Uterus (tissue), 4 donors: ENCODE results near the gene KNG1. TPM values are rescaled to one million over a fixed set of nuclear protein-coding genes. Genes with fewer than 3 reads are reported as not detected.

ENCODE experiments used
- DNase-seq, 2 donors: peaks; one replicate each; pipeline ENCODE4 v3.0.0-alpha.2; 2019 to 2020
- H3K27ac ChIP-seq, 2 donors: fragments of 200-600 bp; sonication (generic); 1 replicate in 1 of 2; 2 replicates in 1 of 2; pipeline ENCODE4 v1.5.1; 2016 to 2018
- H3K27me3 ChIP-seq, 2 donors: fragments of 200-600 bp; sonication (generic); one replicate each; pipeline ENCODE4 v1.5.1; 2018 to 2019; ENCODE audit warnings: control low read depth in 1 of 2
- H3K36me3 ChIP-seq, 2 donors: fragments of 200-600 bp; sonication (generic); one replicate each; pipeline ENCODE4 v1.5.1; 2019; ENCODE audit warnings: control low read depth in 1 of 2
- H3K4me1 ChIP-seq, 2 donors: fragments of 200-600 bp; sonication (generic); one replicate each; pipeline ENCODE4 v1.5.1; 2018 to 2019; ENCODE audit warnings: control low read depth in 1 of 2
- H3K4me3 ChIP-seq, 2 donors: fragments of 200-600 bp; sonication (generic); 1 replicate in 1 of 2; 2 replicates in 1 of 2; pipeline ENCODE4 v1.5.1; 2018 to 2019; ENCODE audit warnings: mild to moderate bottlenecking in 1 of 2
- H3K9me3 ChIP-seq, 2 donors: fragments of 200-600 bp; sonication (generic); one replicate each; pipeline ENCODE4 v1.5.1; 2019; ENCODE audit warnings: control low read depth in 1 of 2
- CTCF ChIP-seq, 4 experiments: fragments of 200-600 bp in 2 of 4; fragments of 450-650 bp in 2 of 4; sonication (generic) in 2 of 4; IDR thresholded peaks; one replicate each; pipeline ENCODE4 v1.5.1; 2016 to 2019; ENCODE audit warnings: antibody characterized with exemption in 4 of 4, mild to moderate bottlenecking in 2 of 4, moderate library complexity in 1 of 4
- POLR2A ChIP-seq, 2 donors: fragments of 450-650 bp; IDR thresholded peaks; one replicate each; pipeline ENCODE4 v1.6.1; 2016; ENCODE audit warnings: antibody characterized with exemption in 2 of 2, mild to moderate bottlenecking in 1 of 2, moderate library complexity in 1 of 2
- intact Hi-C: fragments of 100-400 bp; cut with DNase I; formaldehyde crosslinking; loops from one replicate; pipeline ENCODE4 v1.15.1; 2023; ENCODE audit warnings: low total_unique reads
- total RNA-seq, 4 donors: library from RNA; depleted of rRNA in 3 of 4; stranded (reverse); fragments of >200 nt in 3 of 4; gene quantifications; one replicate each; pipeline versions ENCODE4 v1.1.0 to v1.2.4, GENCODE V29; 2014 to 2023
- donor health status: DM: yes; HTN: yes; CAD: no.

KNG1 gene
- total RNA-seq, 4 donors from 2014 or later, result not detected

- Histone ChIP-seq H3K9me3 (no peaks in the 10 kb centered on the region), H3K36me3 (no peaks in the 10 kb centered on the region), H3K4me3 (no peak overlapping the region), H3K27me3 (no peaks in the 10 kb centered on the region), H3K27ac (no peak overlapping the region), H3K4me1 (no peaks in the 10 kb centered on the region)
- intact Hi-C loops, result no loop called here
- TF ChIP-seq CTCF (IDR thresholded peaks at IDR 0.05) (no peak), POLR2A (IDR thresholded peaks at IDR 0.05) (no peak)
- no peak for DNase-seq
Measured at GRCh38 chr3:186759231-186759930, 42.2 kb downstream of the KNG1 start.

GRCh38 chr3:186760141-186760833, 43.1 kb downstream of the KNG1 start:
- H3K27ac ChIP-seq, result no peak overlapping the region
- no peaks in the 10 kb centered on the region for H3K4me1 ChIP-seq
- no peak for DNase-seq
- TF ChIP-seq CTCF (IDR thresholded peaks at IDR 0.05), result no peak
- TF ChIP-seq POLR2A (IDR thresholded peaks at IDR 0.05), result no peak
- H3K9me3 ChIP-seq, result no peaks in the 10 kb centered on the region
- no peak overlapping the region for H3K4me3 ChIP-seq
- no peaks in the 10 kb centered on the region for H3K36me3 ChIP-seq
- H3K27me3 ChIP-seq, result no peaks in the 10 kb centered on the region
- intact Hi-C loops, result no loop called here

- Histone ChIP-seq H3K36me3 (no peaks in the 10 kb centered on the region), H3K9me3 (no peaks in the 10 kb centered on the region), H3K27me3 (no peaks in the 10 kb centered on the region), H3K27ac (no peak overlapping the region), H3K4me1 (no peaks in the 10 kb centered on the region), H3K4me3 (no peak overlapping the region)
- DNase-seq, result no peak
- intact Hi-C loops, result no loop called here
- TF ChIP-seq POLR2A (IDR thresholded peaks at IDR 0.05) (no peak), CTCF (IDR thresholded peaks at IDR 0.05) (no peak)
Measured at GRCh38 chr3:186760897-186761447, 43.8 kb downstream of the KNG1 start.

GRCh38 chr3:186772281-186772694, 55.1 kb downstream of the KNG1 start:
- Histone ChIP-seq H3K4me1 (no peaks in the 10 kb centered on the region), H3K36me3 (no peaks in the 10 kb centered on the region), H3K9me3 (no peaks in the 10 kb centered on the region), H3K4me3 (peak overlapping the region; percentile 12 to 30), H3K27me3 (no peaks in the 10 kb centered on the region), H3K27ac (no peak overlapping the region)
- DNase-seq, result no peak
- no peak for TF ChIP-seq CTCF (IDR thresholded peaks at IDR 0.05)
- intact Hi-C loops, result no loop called here
